Uterus (tissue), 4 donors: ENCODE data around the gene CCDC60. TPM values are rescaled to one million over a fixed set of nuclear protein-coding genes. Genes with fewer than 3 reads are reported as not detected.

Experiments used
- DNase-seq, 2 donors: peaks; one replicate each; pipeline ENCODE4 v3.0.0-alpha.2; 2019 to 2020
- H3K27ac ChIP-seq, 2 donors: fragments of 200-600 bp; sonication (generic); 1 replicate in 1 of 2; 2 replicates in 1 of 2; pipeline ENCODE4 v1.5.1; 2016 to 2018
- H3K27me3 ChIP-seq, 2 donors: fragments of 200-600 bp; sonication (generic); one replicate each; pipeline ENCODE4 v1.5.1; 2018 to 2019; ENCODE audit warnings: control low read depth in 1 of 2
- H3K36me3 ChIP-seq, 2 donors: fragments of 200-600 bp; sonication (generic); one replicate each; pipeline ENCODE4 v1.5.1; 2019; ENCODE audit warnings: control low read depth in 1 of 2
- H3K4me1 ChIP-seq, 2 donors: fragments of 200-600 bp; sonication (generic); one replicate each; pipeline ENCODE4 v1.5.1; 2018 to 2019; ENCODE audit warnings: control low read depth in 1 of 2
- H3K4me3 ChIP-seq, 2 donors: fragments of 200-600 bp; sonication (generic); 1 replicate in 1 of 2; 2 replicates in 1 of 2; pipeline ENCODE4 v1.5.1; 2018 to 2019; ENCODE audit warnings: mild to moderate bottlenecking in 1 of 2
- H3K9me3 ChIP-seq, 2 donors: fragments of 200-600 bp; sonication (generic); one replicate each; pipeline ENCODE4 v1.5.1; 2019; ENCODE audit warnings: control low read depth in 1 of 2
- POLR2A ChIP-seq, 2 donors: fragments of 450-650 bp; IDR thresholded peaks; one replicate each; pipeline ENCODE4 v1.6.1; 2016; ENCODE audit warnings: antibody characterized with exemption in 2 of 2, mild to moderate bottlenecking in 1 of 2, moderate library complexity in 1 of 2
- intact Hi-C: fragments of 100-400 bp; cut with DNase I; formaldehyde crosslinking; loops from one replicate; pipeline ENCODE4 v1.15.1; 2023; ENCODE audit warnings: low total_unique reads
- total RNA-seq, 4 donors: library from RNA; depleted of rRNA in 3 of 4; stranded (reverse); fragments of >200 nt in 3 of 4; gene quantifications; one replicate each; pipeline versions ENCODE4 v1.1.0 to v1.2.4, GENCODE V29; 2014 to 2023
- TF ChIP-seq, protein P1 (sequence below), 4 experiments: fragments of 200-600 bp in 2 of 4; fragments of 450-650 bp in 2 of 4; sonication (generic) in 2 of 4; IDR thresholded peaks; one replicate each; pipeline ENCODE4 v1.5.1; 2016 to 2019; ENCODE audit warnings: antibody characterized with exemption in 4 of 4, mild to moderate bottlenecking in 2 of 4, moderate library complexity in 1 of 4
- donor health status: DM: yes; HTN: yes; CAD: no.

Gene CCDC60
- total RNA-seq, 4 donors from 2014 or later = 2.4 TPM; not detected in 3

DNA sequence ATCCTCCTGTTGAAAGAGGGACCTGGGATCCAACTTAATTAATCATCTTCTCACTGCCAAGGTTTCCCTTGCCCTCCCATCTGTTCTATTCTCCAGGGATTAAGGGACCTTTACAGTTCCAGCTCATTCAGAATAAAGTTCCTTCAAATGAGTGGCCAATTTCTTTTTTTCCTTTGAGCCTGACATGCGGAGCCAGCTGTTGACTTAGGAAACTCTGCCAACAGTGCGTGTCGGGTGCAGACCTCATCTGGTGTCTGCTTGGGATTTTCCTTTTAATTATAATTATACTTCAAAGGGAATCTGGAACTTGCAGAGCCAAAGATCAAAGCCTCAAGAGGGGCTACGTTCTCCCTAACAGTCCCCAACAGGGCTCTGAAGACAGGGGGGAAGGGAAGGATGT lies 64.8 kb downstream of the CCDC60 start:
- Histone ChIP-seq H3K9me3 (no peaks in the 10 kb centered on the region), H3K27me3 (no peaks in the 10 kb centered on the region), H3K4me3 (no peak overlapping the region), H3K36me3 (no peaks in the 10 kb centered on the region), H3K4me1 (no peaks in the 10 kb centered on the region), H3K27ac (no peak overlapping the region)
- no peak for TF ChIP-seq POLR2A (IDR thresholded peaks at IDR 0.05)
- TF ChIP-seq, protein P1, sequence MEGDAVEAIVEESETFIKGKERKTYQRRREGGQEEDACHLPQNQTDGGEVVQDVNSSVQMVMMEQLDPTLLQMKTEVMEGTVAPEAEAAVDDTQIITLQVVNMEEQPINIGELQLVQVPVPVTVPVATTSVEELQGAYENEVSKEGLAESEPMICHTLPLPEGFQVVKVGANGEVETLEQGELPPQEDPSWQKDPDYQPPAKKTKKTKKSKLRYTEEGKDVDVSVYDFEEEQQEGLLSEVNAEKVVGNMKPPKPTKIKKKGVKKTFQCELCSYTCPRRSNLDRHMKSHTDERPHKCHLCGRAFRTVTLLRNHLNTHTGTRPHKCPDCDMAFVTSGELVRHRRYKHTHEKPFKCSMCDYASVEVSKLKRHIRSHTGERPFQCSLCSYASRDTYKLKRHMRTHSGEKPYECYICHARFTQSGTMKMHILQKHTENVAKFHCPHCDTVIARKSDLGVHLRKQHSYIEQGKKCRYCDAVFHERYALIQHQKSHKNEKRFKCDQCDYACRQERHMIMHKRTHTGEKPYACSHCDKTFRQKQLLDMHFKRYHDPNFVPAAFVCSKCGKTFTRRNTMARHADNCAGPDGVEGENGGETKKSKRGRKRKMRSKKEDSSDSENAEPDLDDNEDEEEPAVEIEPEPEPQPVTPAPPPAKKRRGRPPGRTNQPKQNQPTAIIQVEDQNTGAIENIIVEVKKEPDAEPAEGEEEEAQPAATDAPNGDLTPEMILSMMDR (IDR thresholded peaks at IDR 0.05) = no peak
- intact Hi-C loops = no loop called here
- no peak for DNase-seq

DNA sequence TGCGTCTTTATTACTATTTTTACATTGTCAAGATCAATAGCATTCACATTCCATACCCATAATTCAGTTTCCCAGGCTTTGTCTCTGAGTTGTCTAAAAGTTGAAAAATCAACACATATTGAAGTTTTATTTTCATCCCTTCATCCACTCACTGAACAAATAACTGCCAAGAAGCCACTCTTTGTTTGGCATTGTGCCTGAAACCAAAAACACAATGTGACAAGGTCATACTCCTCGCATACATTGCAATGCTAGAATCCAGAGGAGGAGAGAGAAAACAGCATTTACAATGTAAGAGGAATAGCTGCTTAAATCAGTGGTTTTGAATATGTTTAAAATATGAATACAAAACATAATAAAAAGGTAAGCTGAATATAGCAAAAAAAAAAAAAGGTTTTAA lies 71.8 kb downstream of the CCDC60 start:
- Histone ChIP-seq H3K27ac (no peak overlapping the region), H3K27me3 (no peaks in the 10 kb centered on the region), H3K9me3 (no peaks in the 10 kb centered on the region), H3K4me3 (no peak overlapping the region), H3K36me3 (no peaks in the 10 kb centered on the region), H3K4me1 (no peaks in the 10 kb centered on the region)
- DNase-seq = no peak
- intact Hi-C loops = no loop called here
- no peak for TF ChIP-seq POLR2A (IDR thresholded peaks at IDR 0.05)
- TF ChIP-seq, protein P1 (IDR thresholded peaks at IDR 0.05) = no peak

DNA sequence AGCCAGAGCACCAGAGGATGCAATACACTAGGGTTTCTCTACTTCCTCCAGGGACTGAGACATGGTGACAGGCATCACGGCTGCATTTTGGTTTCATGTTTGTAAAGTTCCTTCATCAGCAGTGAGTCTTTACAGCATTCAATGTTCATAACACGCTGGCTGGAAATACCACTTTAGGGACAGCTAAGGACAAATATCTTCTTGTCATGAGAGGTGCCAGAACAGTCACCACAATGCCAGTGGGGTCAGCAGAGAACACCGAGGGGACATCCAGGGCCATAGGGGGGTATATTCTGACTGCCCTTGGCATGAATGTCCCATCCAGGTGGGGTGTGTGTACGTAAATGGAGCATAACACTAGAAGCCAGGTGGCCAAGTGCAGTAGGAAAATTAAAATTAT lies 72.3 kb downstream of the CCDC60 start:
- intact Hi-C loops = no loop called here

DNA sequence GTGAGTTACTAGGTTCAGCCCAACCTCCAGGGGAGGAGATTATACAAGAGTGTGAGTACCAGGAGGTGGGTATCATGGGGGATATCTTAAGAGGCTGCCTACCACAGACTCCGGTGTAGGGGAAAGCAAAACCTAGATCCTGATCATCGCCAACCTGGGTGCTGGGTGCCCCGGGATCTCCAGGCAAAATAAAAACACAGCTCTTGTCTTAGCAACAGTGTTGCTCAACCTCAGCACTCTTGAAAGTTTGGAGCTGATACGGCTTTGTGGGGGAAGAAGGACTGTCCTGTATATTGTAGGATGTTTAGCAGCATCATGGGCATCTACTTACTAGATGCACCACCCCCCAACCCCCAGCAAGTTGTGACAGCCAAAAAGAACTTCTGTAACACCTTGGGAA lies 74.5 kb downstream of the CCDC60 start:
- H3K4me1 ChIP-seq = no peaks in the 10 kb centered on the region
- no peaks in the 10 kb centered on the region for H3K9me3 ChIP-seq
- DNase-seq = no peak
- no peak for TF ChIP-seq POLR2A (IDR thresholded peaks at IDR 0.05)
- TF ChIP-seq, protein P1 (IDR thresholded peaks at IDR 0.05) = no peak
- H3K27me3 ChIP-seq = no peaks in the 10 kb centered on the region
- H3K36me3 ChIP-seq = no peaks in the 10 kb centered on the region
- intact Hi-C loops = no loop called here
- H3K27ac ChIP-seq = no peak overlapping the region
- H3K4me3 ChIP-seq = no peak overlapping the region

More for the DNA sequence above, 72.3 kb downstream of the CCDC60 start:
- Histone ChIP-seq H3K4me3 (no peak overlapping the region), H3K4me1 (no peaks in the 10 kb centered on the region), H3K27ac (no peak overlapping the region), H3K9me3 (no peaks in the 10 kb centered on the region), H3K36me3 (no peaks in the 10 kb centered on the region), H3K27me3 (no peaks in the 10 kb centered on the region)
- TF ChIP-seq, protein P1 (IDR thresholded peaks at IDR 0.05) = no peak
- no peak for TF ChIP-seq POLR2A (IDR thresholded peaks at IDR 0.05)
- DNase-seq = no peak

DNA sequence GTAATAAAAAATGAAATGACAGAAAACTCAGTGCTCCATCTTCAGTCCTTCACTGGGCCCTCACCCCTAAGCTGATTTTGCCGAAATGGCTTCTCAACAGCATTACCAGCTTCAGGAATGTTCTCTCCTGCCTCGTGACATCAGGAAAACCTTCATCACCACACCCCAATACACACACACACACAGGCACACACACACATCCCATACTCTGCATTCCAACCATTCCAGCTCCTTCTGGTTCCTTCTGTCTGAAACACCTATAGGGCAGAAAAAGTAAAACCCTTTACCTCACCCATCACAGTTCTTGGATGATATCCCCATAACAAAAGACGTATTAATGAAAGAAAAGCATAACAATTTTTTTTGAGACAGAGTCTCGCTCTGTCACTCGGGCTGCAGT lies 75.9 kb downstream of the CCDC60 start:
- Histone ChIP-seq H3K27ac (no peak overlapping the region), H3K27me3 (no peaks in the 10 kb centered on the region), H3K4me1 (no peaks in the 10 kb centered on the region), H3K9me3 (no peaks in the 10 kb centered on the region), H3K4me3 (no peak overlapping the region), H3K36me3 (no peaks in the 10 kb centered on the region)
- DNase-seq = no peak
- no peak for TF ChIP-seq POLR2A (IDR thresholded peaks at IDR 0.05)
- TF ChIP-seq, protein P1 (IDR thresholded peaks at IDR 0.05) = no peak
- intact Hi-C loops = loop anchor here (5.0 kb wide), 1 partner anchor 293 kb away; no protein-coding TSS in a partner anchor
